ENCODE data around the gene CLEC20A. TPM values are rescaled to one million over a fixed set of nuclear protein-coding genes. Genes with fewer than 3 reads are reported as not detected.

The CLEC20A gene
- total and polyA plus RNA-seq, 9 donors, result not detected

DNA sequence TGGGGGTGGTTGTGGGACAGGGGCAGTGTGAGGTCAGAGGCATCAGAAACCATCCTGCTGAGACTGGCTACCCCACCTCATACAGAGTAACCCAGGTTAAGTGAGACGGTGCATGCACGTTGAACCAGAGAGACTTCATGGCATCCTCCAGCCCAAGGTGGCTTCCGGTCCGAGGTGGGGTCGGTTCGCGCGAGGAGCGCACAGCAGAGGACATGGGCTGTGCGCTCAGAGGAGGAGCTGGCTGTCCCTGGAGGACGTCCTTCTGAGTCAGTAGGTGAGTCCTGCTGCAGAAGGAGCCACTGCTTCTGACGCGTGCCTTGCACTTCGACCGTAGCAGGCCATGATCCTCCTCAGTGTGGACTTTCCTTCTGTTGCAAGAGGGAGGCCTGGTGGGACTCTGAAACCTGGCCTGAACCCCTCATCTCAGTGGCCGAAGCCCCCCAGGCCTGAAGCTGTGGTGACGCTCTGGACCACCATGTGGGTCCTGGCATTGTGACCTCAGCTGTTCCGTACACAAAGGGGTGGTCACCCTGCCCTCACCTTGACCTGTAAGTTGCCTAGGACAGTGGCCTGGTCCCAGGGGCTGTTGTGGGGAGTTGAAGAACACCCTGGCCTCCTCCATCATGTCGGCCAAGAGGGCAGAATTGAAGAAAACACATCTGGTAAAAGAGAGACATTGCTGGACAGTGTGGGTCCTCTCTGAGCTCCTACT lies 16.0 kb upstream of the CLEC20A start, which contains the start of gene TEX35:
TSS of gene TEX35 (plus strand) at position 544 of the 712 bp plus-strand sequence. CDS start at position 624, 80 bp downstream.
- TF ChIP-seq CTCF (IDR thresholded peaks at IDR 0.05) (no peak), POLR2A (IDR thresholded peaks at IDR 0.05) (no peak), EP300 (IDR thresholded peaks at IDR 0.05) (no peak)

GRCh38 chr1:178510155-178510554 lies 13.4 kb upstream of the CLEC20A start:
- Histone ChIP-seq H3K9me3 (no peaks in the 10 kb centered on the region), H3K27ac (no peak overlapping the region), H3K36me3 (no peaks in the 10 kb centered on the region), H3K4me3 (no peak overlapping the region), H3K27me3 (no peaks in the 10 kb centered on the region), H3K4me1 (ENCODE audit: insufficient read depth) (no peaks in the 10 kb centered on the region)
- 86 to 97% (median 91%) methylated on average over 4 of the region's 4 CpGs for WGBS, 3 donors
- no peak for DNase-seq
- intact Hi-C loops (cut with DNase I), result no loop called here
- no peak for TF ChIP-seq EP300 (IDR thresholded peaks at IDR 0.05)
- no peak for TF ChIP-seq POLR2A (IDR thresholded peaks at IDR 0.05)
- no peak for TF ChIP-seq CTCF (IDR thresholded peaks at IDR 0.05)

More for the DNA sequence above, 16.0 kb upstream of the CLEC20A start, which contains the start of gene TEX35:
- no peak within 1 kb of the TSS for H3K27ac ChIP-seq
- no peak for DNase-seq
- no peaks in the 10 kb centered on the region for H3K36me3 ChIP-seq
- intact Hi-C loops (cut with DNase I), result no loop called here
- H3K27me3 ChIP-seq, result no peaks in the 10 kb centered on the region
- 92 to 96% (median 96%) methylated on average over 19 of the region's 19 CpGs for WGBS, 3 donors
- H3K4me1 ChIP-seq (ENCODE audit: insufficient read depth), result no peaks in the 10 kb centered on the region
- no peaks in the 10 kb centered on the region for H3K9me3 ChIP-seq
- H3K4me3 ChIP-seq, result no peak within 1 kb of the TSS

- H3K36me3 ChIP-seq, result no peaks in the 10 kb centered on the region
- TF ChIP-seq POLR2A (IDR thresholded peaks at IDR 0.05) (no peak), EP300 (IDR thresholded peaks at IDR 0.05) (no peak), CTCF (IDR thresholded peaks at IDR 0.05) (no peak)
- H3K27ac ChIP-seq, result no peak overlapping the region
- H3K4me3 ChIP-seq, result no peak overlapping the region
- H3K4me1 ChIP-seq (ENCODE audit: insufficient read depth), result no peaks in the 10 kb centered on the region
- DNase-seq, result no peak
- no peaks in the 10 kb centered on the region for H3K9me3 ChIP-seq
- intact Hi-C loops (cut with DNase I), result no loop called here
- WGBS, 3 donors, result 46 to 51% (median 47%) methylated on average over 5 of the region's 5 CpGs
- no peaks in the 10 kb centered on the region for H3K27me3 ChIP-seq
Measured at GRCh38 chr1:178509414-178510007, 12.7 kb upstream of the CLEC20A start.

GRCh38 chr1:178506669-178507068 lies 9.9 kb upstream of the CLEC20A start:
- H3K9me3 ChIP-seq, result no peaks in the 10 kb centered on the region
- 85 to 93% (median 86%) methylated on average over 6 of the region's 6 CpGs for WGBS, 3 donors
- H3K27ac ChIP-seq, result no peak overlapping the region
- no peak overlapping the region for H3K4me3 ChIP-seq
- H3K36me3 ChIP-seq, result no peaks in the 10 kb centered on the region
- no peaks in the 10 kb centered on the region for H3K27me3 ChIP-seq
- intact Hi-C loops (cut with DNase I), result no loop called here
- H3K4me1 ChIP-seq (ENCODE audit: insufficient read depth), result no peaks in the 10 kb centered on the region
- TF ChIP-seq POLR2A (IDR thresholded peaks at IDR 0.05), result no peak
- TF ChIP-seq CTCF (IDR thresholded peaks at IDR 0.05), result no peak
- no peak for TF ChIP-seq EP300 (IDR thresholded peaks at IDR 0.05)
- DNase-seq, result no peak

Measured in ovary (tissue), 9 donors.